SIG-M5 treated with dmso at 0.1 percent for 504 hours (cell line): Measurements from ENCODE around the gene TREH.

Source experiments
- DNase-seq: peaks from one replicate; lab custom pipeline; 2025; ENCODE audit not compliant: unreplicated experiment; lab: John Stamatoyannopoulos, UW

The TREH gene

DNA sequence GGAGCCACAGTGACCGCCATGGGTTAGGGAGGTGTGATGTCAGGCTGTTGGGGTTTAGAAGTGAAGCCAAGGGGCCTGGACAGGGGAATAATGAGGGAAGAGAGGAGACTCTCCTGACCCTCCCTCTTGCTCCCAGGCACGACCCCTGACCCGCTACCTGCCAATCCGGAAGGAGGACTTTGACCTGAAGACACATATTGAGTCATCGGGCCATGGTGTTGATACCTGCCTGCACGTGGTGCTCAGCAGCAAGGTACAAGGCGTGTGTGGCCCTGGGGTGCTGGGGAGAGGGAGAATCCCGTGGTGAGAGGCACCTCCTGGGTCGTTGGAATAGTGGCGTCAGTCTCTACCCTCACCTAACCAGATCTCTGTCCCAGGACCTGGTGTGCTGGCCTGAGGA is 29.5 kb downstream of the TREH start:
- DNase-seq: no peak

DNA sequence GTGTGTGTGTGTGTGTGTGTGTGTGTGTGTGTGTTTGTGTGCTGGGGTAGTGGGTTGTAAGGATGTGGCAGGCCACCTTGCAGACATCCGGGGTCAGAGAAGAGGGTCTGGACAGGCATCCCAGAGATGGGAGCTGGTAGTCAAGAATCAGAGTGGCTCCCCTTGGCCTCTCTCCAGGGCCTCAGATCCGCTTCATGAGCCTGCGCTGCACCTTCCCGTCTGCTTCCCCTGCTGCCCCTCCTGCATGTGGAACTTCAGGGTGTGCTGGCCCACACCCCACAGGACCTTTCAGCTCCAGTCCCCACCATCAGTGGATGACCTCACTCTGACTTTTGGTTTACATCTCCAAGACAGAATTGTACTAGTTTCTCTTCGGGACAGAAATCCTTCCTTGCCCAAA is 31.2 kb downstream of the TREH start:
- DNase-seq: no peak

DNA sequence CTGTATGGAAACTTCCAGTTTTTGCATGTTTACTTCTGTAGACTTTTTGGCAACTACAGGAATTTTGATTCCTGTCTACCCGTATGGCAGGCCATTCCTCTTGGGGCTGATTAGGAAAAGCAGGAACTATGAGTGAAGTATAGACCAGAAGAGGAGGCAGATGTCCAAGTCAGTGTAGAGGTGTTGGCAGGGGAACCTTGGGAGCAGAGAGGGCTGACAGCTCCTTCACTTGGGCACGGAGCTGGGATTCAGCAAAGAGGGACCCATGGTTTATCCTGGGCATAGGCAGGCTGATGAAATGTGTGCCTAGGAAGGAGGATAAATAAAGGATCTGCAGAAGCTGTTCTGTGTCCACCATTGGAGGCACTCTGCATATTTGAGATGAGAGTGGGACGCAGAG is 33.1 kb downstream of the TREH start:
- no peak for DNase-seq

DNA sequence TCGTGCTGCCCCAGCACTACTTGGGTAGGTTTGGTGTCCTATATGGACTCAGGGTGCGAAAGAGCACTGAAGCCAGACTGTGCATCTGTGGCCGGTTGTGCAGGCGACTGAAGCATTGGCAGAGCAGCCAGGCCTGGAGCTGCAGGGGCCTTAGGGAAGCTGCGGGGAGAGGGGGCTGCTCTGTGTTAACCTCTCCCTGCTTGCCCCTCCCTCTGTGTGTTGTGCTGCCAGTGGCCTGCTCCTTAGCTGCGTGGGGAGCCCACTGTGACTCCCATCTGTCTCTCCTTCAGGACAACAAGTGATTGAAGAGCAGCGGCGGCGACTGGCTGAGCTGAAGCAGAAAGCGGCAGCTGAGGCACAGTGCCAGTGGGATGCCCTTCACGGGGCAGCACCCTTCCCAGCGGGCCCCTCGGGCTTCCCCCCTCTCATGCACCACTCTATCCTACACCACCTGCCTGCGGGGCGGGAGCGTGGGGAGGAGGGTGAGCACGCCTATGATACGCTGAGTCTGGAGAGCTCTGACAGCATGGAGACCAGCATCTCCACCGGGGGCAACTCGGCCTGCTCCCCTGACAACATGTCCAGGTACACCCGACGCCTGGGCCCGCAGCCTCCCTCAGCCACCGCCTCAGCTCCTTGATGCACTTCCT is 34.3 kb downstream of the TREH start:
- no peak for DNase-seq

DNA sequence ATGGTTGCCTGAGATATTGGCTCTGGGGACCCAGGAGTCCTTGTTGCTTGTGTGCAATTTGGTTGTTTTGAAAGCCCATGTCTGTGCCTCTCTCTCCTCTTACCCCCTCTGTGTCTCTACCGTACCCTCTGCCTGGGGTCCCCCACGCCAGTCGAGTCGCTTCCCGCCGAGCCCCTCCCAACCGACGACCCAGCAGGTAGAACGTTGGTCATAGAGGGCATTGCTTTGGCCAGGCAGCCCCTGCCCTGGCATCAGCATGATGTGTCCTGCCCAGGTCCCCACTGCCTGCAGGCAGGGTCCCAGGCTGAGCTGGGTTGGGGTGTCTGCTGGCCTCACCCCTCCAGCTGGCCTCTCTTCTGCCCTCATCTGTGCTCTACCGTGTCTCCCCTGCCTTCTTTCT is 35.0 kb downstream of the TREH start:
- no peak for DNase-seq

DNA sequence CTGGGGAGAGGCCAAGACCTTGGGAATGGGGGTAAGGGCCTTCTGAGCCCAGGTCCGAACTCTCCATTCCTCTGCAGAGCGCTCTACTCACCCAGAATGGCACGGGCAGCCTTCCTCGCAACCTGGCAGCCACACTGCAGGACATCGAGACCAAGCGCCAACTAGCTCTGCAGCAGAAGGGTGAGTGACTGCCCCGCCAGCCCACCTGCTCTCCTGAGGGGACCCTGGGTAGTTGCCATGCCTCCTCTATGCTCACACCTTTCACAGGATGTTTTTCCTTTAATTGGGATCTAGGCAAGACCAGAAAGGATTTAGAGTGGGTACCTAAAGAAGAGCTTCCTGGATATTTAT is 35.5 kb downstream of the TREH start:
- no peak for DNase-seq

DNA sequence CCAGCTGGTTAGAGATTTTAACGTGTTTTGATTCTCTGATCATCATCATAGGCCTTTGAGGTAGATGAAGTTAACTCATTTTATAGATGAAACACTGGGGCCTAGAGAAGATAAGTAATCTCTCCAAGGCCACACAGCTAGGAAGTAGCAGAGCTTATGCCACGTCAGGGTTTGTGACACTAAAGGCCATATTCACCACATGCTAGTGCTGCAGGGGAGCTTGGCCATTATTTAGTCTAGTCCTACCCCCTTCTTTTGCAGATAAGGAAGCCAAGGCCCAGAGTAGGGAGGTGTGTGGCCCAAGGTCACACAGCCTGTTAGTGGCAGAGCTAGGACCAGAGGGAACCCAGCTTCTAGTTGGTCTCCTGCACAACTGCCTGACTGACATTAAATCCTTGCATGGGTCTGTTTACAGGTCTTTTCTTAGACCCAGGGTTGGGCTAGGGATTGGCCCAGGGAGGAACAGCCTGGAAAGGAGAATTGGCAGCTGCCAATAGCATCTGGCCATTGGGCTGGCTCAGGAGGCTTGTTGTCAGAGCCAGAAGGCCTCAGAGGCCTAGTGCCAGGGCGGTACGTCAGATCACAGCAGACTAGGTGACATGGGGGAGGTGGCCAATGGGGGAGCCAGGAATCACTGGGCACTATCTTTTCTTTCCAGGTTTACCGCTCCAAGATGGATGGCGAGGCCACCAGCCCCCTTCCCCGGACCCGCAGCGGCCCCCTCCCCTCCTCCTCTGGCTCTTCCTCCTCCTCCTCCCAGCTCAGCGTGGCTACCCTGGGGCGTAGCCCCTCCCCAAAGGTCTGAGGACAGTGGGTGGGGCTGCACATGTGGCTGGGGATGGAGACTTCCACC is 36.1 kb downstream of the TREH start:
- DNase-seq: no peak

DNA sequence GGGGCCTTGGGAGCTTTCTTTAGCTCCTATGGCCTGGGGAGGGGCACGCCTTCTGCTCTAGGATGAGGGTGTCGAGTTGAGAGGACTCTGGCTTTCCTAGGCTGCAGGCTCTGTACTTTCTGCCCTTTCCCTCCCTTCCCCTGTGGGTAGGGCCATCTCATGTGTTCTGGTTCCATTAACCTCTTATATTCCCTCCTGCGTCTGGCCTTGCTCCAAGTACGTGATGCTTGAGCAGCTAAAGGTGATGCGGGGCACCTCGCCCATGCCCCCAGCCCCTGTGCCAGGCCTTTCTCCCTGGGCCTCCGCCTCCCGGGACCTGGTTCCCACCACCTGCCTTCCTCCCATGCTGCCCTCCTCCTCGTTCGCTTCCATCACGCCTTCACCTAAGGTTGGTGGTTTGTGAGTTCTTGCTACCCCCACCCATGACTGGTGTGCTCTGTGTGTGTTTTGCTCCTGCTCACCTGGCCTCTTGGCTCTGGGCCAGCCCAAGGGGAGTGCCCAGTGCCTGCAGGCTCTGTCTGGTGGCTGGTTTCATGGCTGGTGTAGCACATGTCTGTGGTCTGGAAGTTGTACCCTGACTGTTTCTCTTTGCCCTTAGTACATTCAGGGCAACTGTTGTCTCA is 37.9 kb downstream of the TREH start:
- DNase-seq: no peak

DNA sequence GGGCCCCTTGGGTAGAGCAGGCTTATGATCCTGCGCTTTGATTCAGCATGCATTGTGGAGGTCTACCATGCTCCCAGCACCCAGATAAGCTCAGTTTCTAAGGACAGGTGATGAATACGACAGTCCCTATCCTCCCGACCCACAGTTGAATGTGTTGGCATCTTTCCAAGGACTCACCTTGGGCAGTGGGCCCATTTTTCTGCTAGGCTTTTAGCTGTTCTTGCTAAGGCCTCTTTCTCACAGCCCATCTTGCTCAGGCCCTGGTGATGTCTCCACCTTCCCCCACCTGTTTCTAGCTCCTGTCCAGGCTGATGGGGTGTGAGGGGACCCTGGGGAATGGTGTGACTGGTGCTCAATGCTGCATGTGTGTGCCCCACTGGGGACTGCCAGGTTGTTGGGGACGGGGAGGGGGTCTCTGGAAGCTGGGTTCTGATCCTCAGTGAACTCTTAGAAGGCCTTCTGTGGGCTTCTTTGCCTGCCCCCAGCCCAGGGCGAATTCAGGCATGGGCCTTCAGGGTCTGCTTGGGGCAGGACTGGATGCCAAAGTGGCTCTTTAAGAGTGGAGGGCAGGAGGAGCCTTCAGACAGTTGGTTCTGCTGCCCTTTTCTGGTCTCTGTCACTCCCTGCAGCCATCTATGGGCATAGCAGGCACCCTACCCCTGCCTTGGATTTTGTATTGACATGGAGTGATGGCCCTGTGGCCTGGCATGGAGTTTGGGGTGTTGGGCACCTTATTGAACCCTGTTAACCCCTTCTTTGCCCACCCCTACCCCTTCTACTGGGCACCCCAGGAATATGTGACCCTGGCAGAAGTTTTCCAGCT is 38.9 kb downstream of the TREH start:
- DNase-seq: no peak

DNA sequence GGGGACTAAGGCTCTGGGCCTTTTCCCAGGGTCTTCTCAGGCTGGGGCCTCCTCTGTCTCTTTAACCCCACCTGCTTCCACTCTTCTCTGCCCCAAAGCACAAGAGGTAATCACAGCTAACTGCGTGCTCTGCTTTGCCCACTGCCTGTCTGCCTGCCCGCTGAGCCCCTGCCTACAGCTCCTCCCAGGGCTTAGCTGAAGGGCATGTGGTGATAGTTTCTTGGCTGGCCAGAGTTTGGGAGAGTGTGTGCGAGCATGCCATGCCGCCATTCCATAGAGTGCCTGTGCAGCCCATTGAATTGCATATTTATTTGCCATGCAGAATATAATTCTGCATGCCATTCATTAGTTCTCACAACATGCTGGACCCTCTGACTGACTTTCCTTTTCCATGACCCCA is 39.6 kb downstream of the TREH start:
- no peak for DNase-seq

DNA sequence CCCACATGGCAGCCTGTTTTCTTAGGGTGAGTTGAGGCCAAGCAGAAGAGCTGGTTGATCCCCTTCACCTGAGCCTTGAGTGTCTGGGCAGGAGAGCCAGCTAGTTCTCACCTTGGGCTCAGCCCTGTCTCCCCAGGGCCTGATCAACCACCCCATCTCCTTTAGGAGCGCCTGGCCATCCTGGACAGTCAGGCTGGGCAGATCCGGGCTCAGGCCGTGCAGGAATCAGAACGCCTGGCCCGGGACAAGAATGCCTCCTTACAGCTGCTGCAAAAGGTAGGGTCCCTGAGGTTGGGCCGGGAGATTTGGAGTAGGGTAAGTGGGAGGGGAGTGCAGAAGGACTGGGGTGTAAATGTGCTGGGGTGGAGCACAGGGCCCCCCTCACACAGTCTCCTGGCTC is 40.7 kb downstream of the TREH start:
- DNase-seq: no peak

DNA sequence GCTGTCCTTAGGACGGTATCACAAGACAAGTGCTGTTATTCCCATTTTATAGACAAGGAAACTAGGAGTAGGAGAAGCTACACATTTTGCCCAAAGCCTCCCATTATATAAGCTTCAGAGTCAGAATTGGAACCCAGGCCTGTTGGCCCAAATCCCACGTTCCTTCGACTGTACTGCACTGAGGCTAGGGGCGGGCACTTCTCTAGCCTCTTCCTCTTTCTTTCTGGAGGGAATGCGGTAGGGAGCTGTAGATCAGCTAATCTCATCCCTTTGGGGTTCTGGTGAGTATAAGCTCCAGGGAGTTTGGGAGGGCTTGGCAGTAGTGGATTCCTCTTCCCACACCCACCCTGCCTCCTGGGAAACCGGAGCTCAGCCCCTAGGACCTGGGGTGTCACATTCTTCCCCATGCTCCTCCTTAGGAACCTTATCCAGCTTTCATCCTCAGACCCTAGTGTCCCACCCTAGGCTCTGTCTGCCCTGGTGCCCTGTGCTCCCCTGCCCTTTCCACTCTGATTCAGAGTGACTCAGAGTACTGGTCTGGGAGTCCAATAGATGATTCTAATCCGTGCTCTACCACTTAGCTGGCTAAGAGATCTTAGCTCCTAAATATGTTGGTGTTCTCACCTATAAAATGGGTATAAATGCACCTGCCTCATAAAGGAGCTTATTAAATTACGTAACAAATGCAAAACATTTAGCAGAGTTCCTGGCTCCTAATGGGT is 42.7 kb downstream of the TREH start:
- no peak for DNase-seq

DNA sequence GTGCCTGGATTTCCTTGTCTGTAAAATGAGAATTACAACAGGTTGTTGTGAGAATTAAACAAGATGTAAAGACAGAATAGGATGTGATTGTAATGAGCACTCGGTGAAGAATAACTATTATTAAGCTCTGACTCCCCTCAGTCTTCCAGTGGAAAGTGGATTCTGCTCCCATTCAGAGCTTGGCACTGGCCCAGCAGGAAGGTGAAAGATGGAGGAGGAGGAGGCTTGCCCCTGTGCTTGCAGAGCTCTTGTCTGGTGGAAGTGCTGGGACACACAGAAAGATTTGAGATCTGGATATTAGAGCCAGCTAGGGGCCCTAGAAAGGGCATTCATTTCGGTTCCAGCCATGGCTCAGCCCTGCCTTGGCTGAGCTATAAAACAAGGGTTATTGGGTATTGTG is 43.8 kb downstream of the TREH start:
- DNase-seq: no peak

DNA sequence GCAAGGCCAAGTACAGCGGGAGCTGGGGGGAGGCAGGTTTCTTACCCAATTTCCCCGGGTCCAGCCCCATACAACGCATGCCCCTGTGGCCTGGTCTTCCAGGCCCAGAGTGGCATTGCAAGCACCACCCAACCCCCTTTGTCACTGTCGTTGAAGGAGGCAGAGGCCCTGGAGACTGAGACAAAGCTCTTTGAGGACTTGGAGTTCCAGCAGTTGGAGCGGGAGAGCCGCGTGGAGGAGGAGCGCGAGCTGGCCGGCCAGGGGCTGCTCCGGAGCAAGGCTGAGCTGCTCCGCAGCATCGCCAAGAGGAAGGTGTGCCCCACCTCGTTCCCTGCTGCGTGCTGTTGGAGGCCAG is 44.2 kb downstream of the TREH start:
- no peak for DNase-seq

DNA sequence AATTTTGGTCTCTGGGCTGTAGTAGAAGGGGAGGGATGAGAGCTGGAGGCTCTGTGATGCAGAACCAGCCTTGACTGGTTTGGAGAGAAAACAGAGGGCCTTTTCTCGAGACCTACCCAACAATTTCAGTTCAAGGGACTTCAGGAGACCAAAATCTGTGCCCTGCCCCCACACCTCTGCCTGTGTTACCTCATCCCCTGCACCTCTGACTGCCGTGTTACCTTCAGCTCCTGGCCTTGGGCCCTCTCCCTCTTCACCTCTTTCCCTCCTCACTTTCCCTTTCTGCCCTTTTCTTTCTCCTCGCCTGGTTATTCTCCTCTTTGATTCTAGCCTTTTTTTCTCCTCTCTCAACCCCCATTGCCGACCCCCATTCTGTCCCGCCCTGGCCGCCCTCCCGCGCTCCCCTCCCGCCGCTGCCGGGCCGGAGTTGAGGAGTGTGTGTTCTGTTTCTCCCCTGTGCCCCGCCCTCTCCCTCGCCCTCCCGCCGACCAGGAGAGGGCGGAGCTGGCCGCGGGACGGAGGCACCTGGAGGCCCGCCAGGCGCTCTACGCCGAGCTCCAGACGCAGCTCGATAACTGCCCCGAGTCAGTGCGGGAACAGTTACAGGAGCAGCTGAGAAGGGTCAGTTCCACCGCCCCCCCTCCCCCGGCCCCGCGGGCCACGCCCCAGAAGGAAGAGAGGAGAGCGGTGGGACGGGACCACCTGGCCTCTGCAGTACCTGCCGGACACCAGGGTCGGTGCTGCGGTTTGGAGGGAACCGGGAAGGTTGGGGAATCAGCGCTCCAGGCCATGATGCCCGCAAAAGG is 44.8 kb downstream of the TREH start:
- no peak for DNase-seq

DNA sequence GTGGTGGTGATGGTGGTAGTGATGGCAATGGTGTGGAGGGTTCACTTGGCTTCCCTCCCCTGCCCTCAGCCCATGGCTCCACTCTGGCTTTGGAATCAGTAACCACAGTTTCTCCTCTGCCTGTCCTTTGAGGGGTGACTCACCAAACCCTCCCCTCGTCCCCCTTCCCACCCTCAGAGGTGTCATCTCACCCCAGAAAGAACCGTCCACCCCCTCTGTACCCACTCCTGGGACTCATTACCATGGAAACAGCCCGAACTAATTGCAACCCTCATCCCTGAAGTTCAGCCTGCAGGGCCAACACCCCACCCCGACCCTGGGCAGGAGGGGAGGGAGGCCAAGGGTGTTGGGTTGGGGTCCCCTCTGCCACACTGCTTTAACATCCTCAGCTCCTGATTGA is 45.5 kb downstream of the TREH start:
- DNase-seq: no peak

DNA sequence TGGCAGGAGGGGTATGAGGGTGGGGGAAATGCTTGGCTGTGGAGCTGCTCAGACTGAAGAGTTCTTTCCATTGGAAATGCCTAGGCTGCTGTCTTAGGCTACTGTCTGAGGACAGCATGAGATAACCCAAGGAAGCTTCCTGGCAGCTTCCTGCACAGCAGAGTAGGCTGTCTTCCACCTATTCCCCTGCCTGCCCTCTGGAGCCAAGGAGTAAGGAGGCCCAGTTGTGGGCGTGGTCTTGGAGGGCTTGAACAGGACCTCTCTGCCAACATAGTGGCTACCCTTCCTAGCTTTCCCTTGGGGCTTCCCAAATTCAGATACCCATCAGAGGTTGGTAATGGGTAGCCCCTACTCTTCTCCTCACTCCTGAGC is 46.1 kb downstream of the TREH start:
- no peak for DNase-seq

DNA sequence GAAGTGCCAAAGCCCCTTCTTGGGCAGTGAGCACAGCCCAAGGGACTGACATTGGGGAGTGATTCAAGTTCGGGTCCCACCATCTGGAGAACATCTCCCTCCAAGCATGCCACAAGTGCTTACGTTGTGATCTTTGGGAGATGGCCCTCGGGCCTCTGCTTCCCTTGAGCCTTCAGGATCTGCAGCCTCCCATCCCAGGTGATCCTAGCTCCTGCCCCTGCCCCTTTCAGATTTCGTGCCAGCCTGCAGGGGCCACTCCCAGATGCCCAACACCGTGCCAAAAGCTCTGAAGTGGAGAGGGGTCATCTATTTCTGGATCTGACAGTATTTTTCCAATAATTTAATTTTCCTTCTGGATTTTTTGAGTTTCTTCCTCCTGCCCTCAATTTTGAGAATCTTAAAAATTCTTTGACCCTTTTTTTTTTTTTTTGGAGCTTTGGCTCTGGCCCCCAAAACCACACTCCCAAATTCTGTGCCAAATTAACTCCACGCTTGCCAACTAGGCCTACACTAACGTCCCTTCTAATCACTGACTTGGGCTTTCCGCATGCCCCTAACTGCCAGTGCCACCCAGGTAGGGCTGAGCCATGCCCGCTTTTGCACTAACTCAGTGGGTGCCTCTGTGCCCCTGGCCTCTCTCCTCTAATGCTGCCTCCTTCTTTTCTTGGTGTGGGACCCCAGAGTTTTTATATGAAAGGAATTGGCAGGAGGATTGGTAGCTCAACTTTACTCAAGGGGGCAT is 46.7 kb downstream of the TREH start:
- no peak for DNase-seq

DNA sequence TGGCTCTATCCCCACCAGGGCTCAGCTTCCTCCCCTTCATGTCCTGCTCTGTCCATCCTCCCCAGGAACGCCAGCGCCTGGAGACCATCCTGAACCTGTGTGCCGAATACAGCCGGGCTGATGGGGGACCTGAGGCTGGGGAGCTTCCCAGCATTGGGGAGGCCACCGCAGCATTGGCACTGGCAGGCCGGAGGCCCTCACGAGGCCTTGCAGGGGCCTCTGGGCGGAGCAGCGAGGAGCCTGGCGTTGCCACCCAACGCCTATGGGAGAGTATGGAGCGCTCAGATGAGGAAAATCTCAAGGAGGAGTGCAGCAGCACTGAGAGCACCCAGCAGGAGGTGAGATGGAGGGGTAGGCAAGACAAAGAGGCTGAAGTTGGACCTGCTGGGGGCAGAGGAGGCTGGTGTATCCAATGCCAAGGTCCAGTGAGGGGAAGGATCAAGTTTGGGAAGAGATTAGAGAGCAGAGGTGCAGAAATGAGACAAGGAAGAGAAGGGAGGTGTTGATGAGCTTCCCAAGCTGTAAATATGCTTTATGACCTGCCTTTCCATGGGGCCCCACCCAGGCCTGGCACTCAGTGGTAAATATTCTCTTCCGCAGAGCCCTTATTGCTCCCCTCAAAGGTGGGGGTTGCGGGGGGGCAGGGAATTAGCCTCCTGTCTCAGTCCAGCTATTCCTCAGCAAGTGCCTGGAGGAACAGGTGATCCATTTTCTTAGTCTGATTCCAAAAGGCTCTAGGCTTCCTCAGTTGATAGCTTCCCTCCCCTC is 48.1 kb downstream of the TREH start:
- no peak for DNase-seq
